ENCODE results near the gene TBC1D5. TPM values are rescaled to one million over a fixed set of nuclear protein-coding genes. Genes with fewer than 3 reads are reported as not detected.
"Not testable (repeated sequence)": the region's sequence is repeated elsewhere in the genome, so short reads cannot be mapped to it uniquely, and the experiment has no call there.

Gene TBC1D5
- total RNA-seq, 2 donors from 2014 or later, result 46.8 to 71.1 TPM

DNA sequence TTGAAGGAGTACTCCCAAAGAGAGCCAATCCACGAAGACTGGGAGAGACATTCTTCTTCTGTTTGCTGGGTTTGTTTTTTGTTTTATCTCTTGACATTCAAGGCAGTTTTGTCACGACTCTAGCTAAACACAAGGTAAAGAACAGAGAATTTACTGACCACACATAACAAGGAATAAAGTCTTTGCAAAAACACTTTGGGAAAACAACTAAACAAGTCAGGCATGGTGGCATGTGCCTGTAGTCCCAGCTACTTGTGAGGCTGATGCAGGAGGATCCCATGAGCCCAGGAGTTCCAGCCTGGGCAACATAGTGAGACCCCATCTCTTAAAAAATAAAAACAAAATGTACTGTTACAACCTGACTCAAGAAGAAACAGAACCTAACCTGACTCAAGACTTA, 28.0 kb downstream of the TBC1D5 start:
- H3K4me3 ChIP-seq, result no peak overlapping the region
- no peak for DNase-seq
- WGBS, 2 donors, result 93 to 95% methylated on average over 2 of the region's 2 CpGs
- H3K4me1 ChIP-seq, result peaks cover 4% of the 10 kb centered on the region
- TF ChIP-seq, protein P1, sequence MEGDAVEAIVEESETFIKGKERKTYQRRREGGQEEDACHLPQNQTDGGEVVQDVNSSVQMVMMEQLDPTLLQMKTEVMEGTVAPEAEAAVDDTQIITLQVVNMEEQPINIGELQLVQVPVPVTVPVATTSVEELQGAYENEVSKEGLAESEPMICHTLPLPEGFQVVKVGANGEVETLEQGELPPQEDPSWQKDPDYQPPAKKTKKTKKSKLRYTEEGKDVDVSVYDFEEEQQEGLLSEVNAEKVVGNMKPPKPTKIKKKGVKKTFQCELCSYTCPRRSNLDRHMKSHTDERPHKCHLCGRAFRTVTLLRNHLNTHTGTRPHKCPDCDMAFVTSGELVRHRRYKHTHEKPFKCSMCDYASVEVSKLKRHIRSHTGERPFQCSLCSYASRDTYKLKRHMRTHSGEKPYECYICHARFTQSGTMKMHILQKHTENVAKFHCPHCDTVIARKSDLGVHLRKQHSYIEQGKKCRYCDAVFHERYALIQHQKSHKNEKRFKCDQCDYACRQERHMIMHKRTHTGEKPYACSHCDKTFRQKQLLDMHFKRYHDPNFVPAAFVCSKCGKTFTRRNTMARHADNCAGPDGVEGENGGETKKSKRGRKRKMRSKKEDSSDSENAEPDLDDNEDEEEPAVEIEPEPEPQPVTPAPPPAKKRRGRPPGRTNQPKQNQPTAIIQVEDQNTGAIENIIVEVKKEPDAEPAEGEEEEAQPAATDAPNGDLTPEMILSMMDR (IDR thresholded peaks at IDR 0.05), result no peak
- TF ChIP-seq POLR2A (IDR thresholded peaks at IDR 0.05), result no peak
- no peak for ATAC-seq
- no peak overlapping the region for H3K27ac ChIP-seq
- intact Hi-C loops (cut with DNase I), result no loop called here
- H3K27me3 ChIP-seq, result no peaks in the 10 kb centered on the region
- H3K36me3 ChIP-seq (replicated peaks in 1 of 2; ENCODE audit: insufficient read depth in 1 of 2, low read depth in 2 of 2), result peaks cover 0 to 4% of the 10 kb centered on the region in 2 donors
- peaks cover 0 to 9% (median 0%) of the 10 kb centered on the region in 3 donors for H3K9me3 ChIP-seq

DNA sequence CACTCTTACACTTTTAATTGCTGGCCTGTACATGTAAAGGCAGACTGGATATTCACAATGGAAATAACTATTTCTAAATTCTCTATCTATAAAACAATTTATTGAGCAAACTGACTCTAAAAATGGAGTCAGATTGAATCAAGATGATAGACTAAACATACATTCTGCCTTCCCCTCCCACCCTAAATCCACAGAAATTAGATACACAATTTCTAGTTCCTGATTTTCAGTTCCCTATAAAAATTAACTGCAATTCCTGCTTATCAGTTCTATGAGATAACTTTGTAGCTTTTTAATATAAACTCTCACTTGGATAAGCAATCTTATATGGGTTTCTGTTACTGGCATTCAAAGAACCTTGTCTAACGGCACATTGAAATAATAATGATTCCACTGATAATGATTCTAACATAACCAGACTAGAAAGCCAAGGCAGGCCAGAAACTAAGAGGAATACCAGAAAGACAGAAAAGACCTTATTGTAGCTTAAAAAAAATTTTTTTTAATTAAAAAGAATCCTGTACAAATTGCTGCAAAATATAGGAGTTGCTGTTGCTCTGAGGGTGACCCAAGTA, 33.1 kb downstream of the TBC1D5 start:
- TF ChIP-seq, protein P1 (IDR thresholded peaks at IDR 0.05), result no peak
- TF ChIP-seq POLR2A (IDR thresholded peaks at IDR 0.05), result no peak
- Histone ChIP-seq H3K27me3 (no peaks in the 10 kb centered on the region), H3K4me1 (peaks cover 8% of the 10 kb centered on the region), H3K36me3 (replicated peaks in 1 of 2; ENCODE audit: insufficient read depth in 1 of 2, low read depth in 2 of 2) (peaks cover 0 to 2% of the 10 kb centered on the region in 2 donors), H3K4me3 (no peak overlapping the region), H3K9me3 (peaks cover 0 to 5% (median 0%) of the 10 kb centered on the region in 3 donors), H3K27ac (no peak overlapping the region)
- intact Hi-C loops (cut with DNase I), result no loop called here
- ATAC-seq, result no peak
- no peak for DNase-seq
- 44 to 45% methylated on average over 1 of the region's 1 CpG for WGBS, 2 donors

DNA sequence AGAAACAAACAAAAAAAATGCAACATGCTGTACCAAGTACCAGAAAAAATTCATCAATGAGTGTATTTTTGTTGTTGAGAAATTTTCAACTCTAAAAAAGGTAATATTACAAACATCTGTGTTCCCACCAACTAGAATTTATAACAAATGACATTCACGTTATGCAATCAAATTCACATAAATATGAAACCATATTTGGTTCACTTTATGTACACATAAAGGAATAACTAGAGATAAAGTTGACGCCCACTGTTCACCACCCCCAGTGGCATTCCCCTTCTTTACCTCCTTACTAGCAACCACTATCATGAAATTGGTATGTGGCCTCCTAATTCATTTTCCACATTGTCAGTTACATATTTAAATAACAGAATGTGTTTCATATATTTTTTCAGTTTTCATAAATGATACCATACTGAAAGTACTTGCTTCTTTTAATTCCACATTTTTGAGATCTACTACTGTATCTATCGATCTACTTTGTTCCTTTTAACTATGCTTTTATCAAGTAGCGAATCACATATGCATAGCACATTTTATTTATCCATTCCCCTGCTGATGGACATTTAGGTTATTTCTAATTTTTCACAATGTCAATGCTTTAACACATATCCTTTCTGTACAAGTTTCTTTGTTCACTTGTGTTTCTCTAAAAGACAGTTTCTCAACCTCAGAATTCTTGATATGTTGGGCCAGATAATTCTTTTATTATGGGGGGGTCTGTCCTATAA, 34.5 kb downstream of the TBC1D5 start:
- 64 to 82% methylated on average over 4 of the region's 4 CpGs for WGBS, 2 donors
- H3K4me1 ChIP-seq, result peaks cover 8% of the 10 kb centered on the region
- no peak overlapping the region for H3K4me3 ChIP-seq
- no peaks in the 10 kb centered on the region for H3K9me3 ChIP-seq
- TF ChIP-seq, protein P1 (IDR thresholded peaks at IDR 0.05), result no peak
- no peak for TF ChIP-seq POLR2A (IDR thresholded peaks at IDR 0.05)
- ATAC-seq (no peak), DNase-seq (no peak)
- no peaks in the 10 kb centered on the region for H3K36me3 ChIP-seq (replicated peaks in 1 of 2; ENCODE audit: insufficient read depth in 1 of 2, low read depth in 2 of 2)
- H3K27me3 ChIP-seq, result no peaks in the 10 kb centered on the region
- H3K27ac ChIP-seq, result no peak overlapping the region
- intact Hi-C loops (cut with DNase I), result no loop called here

DNA sequence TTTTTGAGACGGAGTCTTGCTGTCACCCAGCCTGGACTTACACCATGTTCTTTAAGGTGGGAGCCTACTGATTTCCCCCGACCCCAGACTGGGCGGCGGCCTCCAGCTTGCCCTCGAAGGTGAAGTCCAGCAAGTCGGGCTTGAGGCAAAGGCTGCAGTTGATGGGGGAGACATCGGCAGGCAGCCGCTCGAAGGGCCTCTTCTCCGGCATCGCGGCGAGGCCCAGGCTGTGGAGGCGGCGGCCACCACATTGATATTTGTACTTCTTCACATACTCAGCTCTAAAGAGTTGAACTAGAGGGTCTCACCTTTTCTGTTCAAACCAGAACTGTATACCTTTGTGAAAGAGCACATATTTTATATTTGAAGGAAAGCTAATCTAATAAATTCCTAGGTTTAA, 36.4 kb downstream of the TBC1D5 start:
- H3K27ac ChIP-seq; DNase-seq; ATAC-seq; H3K4me1 ChIP-seq; H3K36me3 ChIP-seq (replicated peaks in 1 of 2; ENCODE audit: insufficient read depth in 1 of 2, low read depth in 2 of 2); intact Hi-C loops (cut with DNase I); H3K4me3 ChIP-seq; H3K27me3 ChIP-seq; H3K9me3 ChIP-seq: not testable (repeated sequence)
- WGBS, 2 donors, result 98 to 99% methylated on average over 14 to 15 of the region's 15 CpGs

DNA sequence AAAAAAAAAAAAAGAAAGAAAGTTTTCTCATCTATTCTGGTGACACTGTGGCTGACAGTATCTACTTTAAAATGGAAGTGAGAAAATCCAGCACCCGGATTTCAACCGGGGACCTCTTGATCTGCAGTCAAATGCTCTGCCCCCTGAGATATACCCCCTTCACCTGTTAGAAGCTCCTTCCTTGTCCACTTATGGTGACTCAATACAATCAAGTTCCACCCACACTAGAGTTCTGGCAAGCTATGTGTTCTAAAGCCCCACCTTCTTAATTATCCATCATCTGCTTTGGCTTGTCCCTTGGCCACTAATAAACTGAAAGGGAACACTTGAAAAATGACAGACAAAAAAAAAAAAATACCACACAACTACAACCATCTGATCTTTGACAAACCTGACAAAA, 42.6 kb downstream of the TBC1D5 start:
- H3K9me3 ChIP-seq; H3K27me3 ChIP-seq; DNase-seq; intact Hi-C loops (cut with DNase I); ATAC-seq; H3K4me1 ChIP-seq; H3K4me3 ChIP-seq; H3K36me3 ChIP-seq (replicated peaks in 1 of 2; ENCODE audit: insufficient read depth in 1 of 2, low read depth in 2 of 2); H3K27ac ChIP-seq: not testable (repeated sequence)
- WGBS, 2 donors, result 94 to 98% methylated on average over 2 of the region's 2 CpGs

DNA sequence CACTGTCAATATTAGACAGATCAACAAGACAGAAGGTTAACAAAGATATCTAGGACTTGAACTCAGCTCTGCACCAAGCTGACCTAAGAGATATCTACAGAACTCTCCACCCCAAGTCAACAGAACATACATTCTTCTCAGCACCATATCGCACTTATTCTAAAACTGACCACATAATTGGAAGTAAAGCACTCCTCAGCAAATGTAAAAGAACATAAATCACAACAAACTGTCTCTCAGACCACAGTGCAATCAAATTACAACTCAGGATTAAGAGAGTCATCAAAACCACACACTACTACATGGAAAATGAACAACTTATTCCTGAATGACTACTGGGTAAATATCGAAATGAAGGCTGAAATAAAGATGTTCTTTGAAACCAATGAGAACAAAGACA, 46.8 kb downstream of the TBC1D5 start:
- ATAC-seq; H3K9me3 ChIP-seq; intact Hi-C loops (cut with DNase I); DNase-seq; H3K4me1 ChIP-seq; H3K36me3 ChIP-seq (replicated peaks in 1 of 2; ENCODE audit: insufficient read depth in 1 of 2, low read depth in 2 of 2); H3K27me3 ChIP-seq; H3K27ac ChIP-seq; H3K4me3 ChIP-seq: not testable (repeated sequence)
- 90 to 97% methylated on average over 2 of the region's 2 CpGs for WGBS, 2 donors

DNA sequence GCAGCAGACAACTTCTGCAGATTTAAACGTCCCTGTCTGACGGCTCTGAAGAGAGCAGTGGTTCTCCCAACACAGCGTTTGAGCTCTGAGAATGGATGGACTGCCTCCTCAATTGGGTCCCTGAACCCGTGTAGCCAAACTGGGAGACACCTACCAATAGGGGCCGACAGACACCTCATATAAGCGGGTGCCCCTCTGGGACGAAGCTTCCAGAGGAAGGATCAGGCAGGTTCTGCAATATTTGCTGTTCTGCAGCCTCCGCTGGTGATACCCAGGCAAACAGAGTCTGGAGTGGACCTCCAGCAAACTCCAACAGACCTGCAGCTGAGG, 48.8 kb downstream of the TBC1D5 start:
- H3K27me3 ChIP-seq; intact Hi-C loops (cut with DNase I); H3K4me3 ChIP-seq; H3K4me1 ChIP-seq; H3K27ac ChIP-seq; DNase-seq; ATAC-seq; H3K9me3 ChIP-seq; H3K36me3 ChIP-seq (replicated peaks in 1 of 2; ENCODE audit: insufficient read depth in 1 of 2, low read depth in 2 of 2): not testable (repeated sequence)
- 95 to 100% methylated on average over 4 to 8 of the region's 8 CpGs for WGBS, 2 donors

DNA sequence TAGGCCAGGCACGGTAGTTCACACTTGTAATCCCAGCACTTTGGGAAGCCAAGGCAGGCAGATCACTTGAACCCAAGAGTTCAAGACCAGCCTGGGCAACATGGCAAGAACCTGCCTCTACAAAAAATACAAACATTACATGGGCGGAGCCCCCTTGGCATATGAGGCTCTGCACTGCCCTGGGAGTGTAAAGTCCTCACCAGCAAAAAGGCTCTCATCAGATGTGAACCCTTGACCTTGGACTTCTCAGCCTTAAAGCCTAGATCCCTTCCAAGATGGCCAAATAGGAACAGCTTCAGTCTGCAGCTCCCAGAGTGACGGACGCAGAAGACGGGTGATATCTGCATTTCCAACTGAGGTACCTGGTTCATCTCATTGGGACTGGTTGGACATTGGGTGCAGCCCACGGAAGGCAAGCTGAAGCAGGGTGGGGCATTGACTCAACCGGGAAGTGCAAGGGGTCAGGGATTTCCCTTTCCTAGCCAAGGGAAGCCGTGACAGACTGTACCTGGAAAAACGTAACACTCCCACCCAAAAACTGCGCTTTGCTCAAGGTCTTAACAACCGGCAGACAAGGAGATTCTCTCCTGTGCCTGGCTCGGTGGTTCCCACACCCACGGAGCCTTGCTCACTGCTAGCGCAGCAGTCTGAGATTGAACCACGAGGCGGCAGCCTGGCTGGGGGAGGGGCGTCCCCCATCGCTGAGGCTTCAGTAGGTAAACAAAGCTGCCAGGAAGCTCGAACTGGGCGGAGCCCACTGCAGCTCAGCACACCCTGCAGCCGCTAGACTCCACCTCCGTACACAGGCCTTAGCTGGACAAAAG, 49.4 kb downstream of the TBC1D5 start:
- intact Hi-C loops (cut with DNase I), result not testable (repeated sequence)

More for the DNA sequence above, 49.4 kb downstream of the TBC1D5 start:
- not testable (repeated sequence) for H3K27me3 ChIP-seq; H3K4me3 ChIP-seq; DNase-seq; H3K36me3 ChIP-seq (replicated peaks in 1 of 2; ENCODE audit: insufficient read depth in 1 of 2, low read depth in 2 of 2); ATAC-seq; H3K4me1 ChIP-seq; H3K27ac ChIP-seq; H3K9me3 ChIP-seq
- 93 to 98% methylated on average over 18 to 22 of the region's 22 CpGs for WGBS, 2 donors
